ENCODE measurements around the gene MSH5.
A peak's percentile ranks its signal among the peaks of the same experiment; 100 is the strongest.

The MSH5 gene

GRCh38 chr6:31762878-31763618 lies 23.2 kb downstream of the MSH5 start:
- no peak for DNase-seq

GRCh38 chr6:31763619-31763940 lies 23.8 kb downstream of the MSH5 start:
- no peak for DNase-seq

- DNase-seq: no peak
Measured at GRCh38 chr6:31764198-31764597, 24.4 kb downstream of the MSH5 start.

GRCh38 chr6:31765559-31765909 lies 25.7 kb downstream of the MSH5 start:
- no peak for DNase-seq

- no peak for DNase-seq
Measured at GRCh38 chr6:31765910-31766794, 26.3 kb downstream of the MSH5 start.

- no peak for DNase-seq
Measured at GRCh38 chr6:31767096-31767645, 27.4 kb downstream of the MSH5 start.

- DNase-seq: no peak
Measured at GRCh38 chr6:31768363-31769257, 28.8 kb downstream of the MSH5 start.

- DNase-seq: peak; percentile 91
Measured at GRCh38 chr6:31769684-31770371, 30.0 kb downstream of the MSH5 start.

- no peak for DNase-seq
Measured at GRCh38 chr6:31770860-31771259, 31.1 kb downstream of the MSH5 start.

GRCh38 chr6:31771992-31772358 lies 32.2 kb downstream of the MSH5 start:
- no peak for DNase-seq

GRCh38 chr6:31775184-31775583 lies 35.4 kb downstream of the MSH5 start:
- DNase-seq: no peak

GRCh38 chr6:31775633-31776484 lies 36.1 kb downstream of the MSH5 start:
- no peak for DNase-seq

GRCh38 chr6:31776485-31776988 lies 36.7 kb downstream of the MSH5 start:
- no peak for DNase-seq

GRCh38 chr6:31776989-31777666 lies 37.3 kb downstream of the MSH5 start, which contains the start of gene VWA7:
Gene VWA7 (minus strand): TSS chr6:31777328. CDS start chr6:31776779, 549 bp downstream.
- DNase-seq: peak; percentile 90

GRCh38 chr6:31777667-31778050 lies 37.9 kb downstream of the MSH5 start:
- DNase-seq: no peak

- DNase-seq: no peak
Measured at GRCh38 chr6:31778193-31778592, 38.4 kb downstream of the MSH5 start.

- DNase-seq: no peak
Measured at GRCh38 chr6:31778999-31779885, 39.4 kb downstream of the MSH5 start.

GRCh38 chr6:31779908-31780307 lies 40.1 kb downstream of the MSH5 start:
- DNase-seq: no peak

- DNase-seq: no peak
Measured at GRCh38 chr6:31780507-31781243, 40.9 kb downstream of the MSH5 start.
